Heart left ventricle (tissue), 16 donors: ENCODE results near the gene SRR. TPM values are rescaled to one million over a fixed set of nuclear protein-coding genes. Genes with fewer than 3 reads are reported as not detected.

ENCODE experiments used
- ATAC-seq, 4 donors: fragments of 200-7000 bp; cut with Tn5 transposase; one replicate each; pipeline ENCODE4 v1.9.1; 2020 to 2022; ENCODE audit warnings: moderate library complexity in 4 of 4, mild to moderate bottlenecking in 3 of 4, moderate number of reproducible peaks in 1 of 4
- DNase-seq, 5 donors: peaks; one replicate each; pipeline ENCODE4 v3.0.0-alpha.2; 2020
- H3K27ac ChIP-seq, 12 donors: fragments of 200-600 bp; sonication (generic) in 4 of 12; one replicate each; pipeline versions ENCODE4 v1.5.0 to v1.8.0; 2016 to 2022; ENCODE audit warnings: mild to moderate bottlenecking in 2 of 12
- H3K27me3 ChIP-seq, 9 donors: fragments of 200-600 bp; sonication (generic) in 2 of 9; one replicate each; pipeline versions ENCODE4 v1.5.1 to v1.8.0; 2016 to 2022; ENCODE audit warnings: mild to moderate bottlenecking in 3 of 9
- H3K36me3 ChIP-seq, 9 donors: fragments of 200-600 bp; sonication (generic) in 2 of 9; one replicate each; pipeline versions ENCODE4 v1.5.0 to v1.8.0; 2018 to 2022; ENCODE audit warnings: mild to moderate bottlenecking in 2 of 9
- H3K4me1 ChIP-seq, 12 donors: fragments of 200-600 bp; sonication (generic) in 4 of 12; one replicate each; pipeline versions ENCODE4 v1.5.0 to v1.8.0; 2016 to 2022; ENCODE audit warnings: mild to moderate bottlenecking in 3 of 12
- H3K4me3 ChIP-seq, 12 donors: fragments of 200-600 bp; sonication (generic) in 4 of 12; one replicate each; pipeline versions ENCODE4 v1.5.0 to v1.8.0; 2017 to 2022; ENCODE audit warnings: mild to moderate bottlenecking in 9 of 12, moderate library complexity in 4 of 12
- H3K9me3 ChIP-seq, 12 donors: fragments of 200-600 bp; sonication (generic) in 4 of 12; one replicate each; pipeline versions ENCODE4 v1.5.0 to v1.8.0; 2016 to 2022; ENCODE audit warnings: mild to moderate bottlenecking in 1 of 12
- CTCF ChIP-seq, 12 donors: fragments of 200-600 bp; sonication (generic) in 4 of 12; IDR thresholded peaks; one replicate each; pipeline versions ENCODE4 v1.5.0 to v1.8.0; 2018 to 2022; ENCODE audit warnings: antibody characterized with exemption in 12 of 12, mild to moderate bottlenecking in 5 of 12
- POLR2A ChIP-seq, 2 donors: fragments of 450-650 bp; IDR thresholded peaks; one replicate each; pipeline ENCODE4 v1.6.1; 2017; ENCODE audit warnings: antibody characterized with exemption in 2 of 2, mild to moderate bottlenecking in 2 of 2, moderate library complexity in 2 of 2
- WGBS, 4 donors: extraction: QIAGEN DNeasy Blood & Tissue Kit in 2 of 4; methylation state at CpG; one replicate each; pipeline versions ENCODE4 v1.1.5 to v1.1.7; 2013 to 2018; 5-methylcytosine and 5-hydroxymethylcytosine counted together
- intact Hi-C, 10 donors: fragments of 100-400 bp; cut with DNase I; formaldehyde crosslinking; loops; one replicate each; pipeline versions ENCODE4 v1.11.1 to v1.14.2; 2022
- polyA plus RNA-seq, 2 donors: library from polyadenylated mRNA; stranded (reverse); fragments of 200-250 nt; gene quantifications; one replicate each; pipeline ENCODE4 v1.2.3, GENCODE V29; 2013
- total RNA-seq, 9 donors: library from RNA; depleted of rRNA in 2 of 9; stranded (reverse); fragments of >200 nt in 2 of 9; fragmentation: NEBNext Ultra II Directional in 3 of 9; extraction: Animal tissue kit (Norgen Biotek cat#: 25700) in 3 of 9; gene quantifications; one replicate each; pipeline versions ENCODE4 v1.1.0 to v1.2.4, GENCODE V29; 2016 to 2023
- donor health status: ischemic (EF 13 %, LVEDD 7.1; RV severe dilation, severe dysfunction).
- donor health status: healthy with polysubstance abuse.
- donor health status: DM: no; HTN: yes; CAD: no.
- donor health status: DM: no; HTN: no; CAD: no.
- donor health status: ischemic (EF 25% LVEDD 6.9; RV normal size, moderate dysfunction).
- donor health status: ischemic (EF 25% LVEDD 5.7; RV mildly dilated, moderate dysfunction).
- donor health status: healthy.
- donor health status: DM: yes; HTN: yes; CAD: no.
- donor health status: ischemic (EF 35%, LVEDD 5.7; RV mildly dilated, moderate dysfunction).
- donor health status: nonischemic (EF 11% LVEDD 7.7; RV severe dilation, severe dysfunction).
- donor health status: DM: yes; HTN: yes; CAD: no.
- donor health status: PGD.
- donor health status: ischemic (EF 29% LVEDD 5.4; RV normal size, mild dysfunction).
- donor health status: nonischemic (EF 23%, LVEDD 6.1; RV moderate dilation, normal function).

Gene SRR
- total and polyA plus RNA-seq, 11 donors, result 2.9 to 19.7 (median 8.6) TPM

GRCh38 chr17:2335726-2336214 is 32.0 kb downstream of the SRR start:
- ATAC-seq, result no peak
- Histone ChIP-seq H3K9me3 (no peaks in the 10 kb centered on the region), H3K27me3 (no peaks in the 10 kb centered on the region), H3K36me3 (peaks cover 0 to 47% (median 43%) of the 10 kb centered on the region in 9 donors), H3K4me3 (peak overlapping the region; percentile 70 to 96 (median 88)), H3K4me1 (peaks cover 0 to 31% (median 17%) of the 10 kb centered on the region in 12 donors), H3K27ac (peak overlapping the region in 10 of 12 donors; percentile 68 to 95 (median 82))
- intact Hi-C loops, result no loop called here
- no peak for DNase-seq
- TF ChIP-seq CTCF (IDR thresholded peaks at IDR 0.05) (no peak), POLR2A (IDR thresholded peaks at IDR 0.05) (no peak)
- 2 to 4% (median 3%) methylated on average over 17 of the region's 17 CpGs for WGBS, 4 donors

- peaks cover 0 to 42% (median 39%) of the 10 kb centered on the region in 9 donors for H3K36me3 ChIP-seq
- intact Hi-C loops, result no loop called here
These were observed 32.6 kb downstream of the SRR start, which contains the start of gene TSR1 for GRCh38 chr17:2336215-2336851. TSR1 (minus strand) TSS chr17:2336457; CDS start chr17:2336427, 30 bp downstream.

GRCh38 chr17:2336852-2337543 is 33.2 kb downstream of the SRR start, which contains the start of gene SGSM2:
SGSM2 (plus strand) TSS chr17:2337501; CDS start chr17:2337689, 188 bp downstream.
- ATAC-seq (peak in 3 of 4 donors; percentile 67 to 76 (median 72)), DNase-seq (peak; percentile 73 to 85 (median 79))
- Histone ChIP-seq H3K27ac (peak within 1 kb of the TSS; percentile 6 to 95 (median 82)), H3K4me3 (peak within 1 kb of the TSS; percentile 70 to 96 (median 88)), H3K4me1 (peaks cover 0 to 31% (median 17%) of the 10 kb centered on the region in 12 donors), H3K27me3 (no peaks in the 10 kb centered on the region), H3K9me3 (no peaks in the 10 kb centered on the region), H3K36me3 (peaks cover 0 to 42% (median 33%) of the 10 kb centered on the region in 9 donors)
- 0 to 1% (median 1%) methylated on average over 6 to 77 of the region's 77 CpGs for WGBS, 4 donors
- TF ChIP-seq POLR2A (IDR thresholded peaks at IDR 0.05), result peak in 1 of 2 donors; percentile 14
- TF ChIP-seq CTCF (IDR thresholded peaks at IDR 0.05), result peak in 1 of 12 donors; percentile 4
- intact Hi-C loops, result no loop called here

More at GRCh38 chr17:2336215-2336851, 32.6 kb downstream of the SRR start, which contains the start of gene TSR1:
- TF ChIP-seq POLR2A (IDR thresholded peaks at IDR 0.05) (peak; percentile 39 to 88), CTCF (IDR thresholded peaks at IDR 0.05) (peak in 8 of 12 donors; percentile 14 to 57 (median 32))
- 0 to 1% (median 0%) methylated on average over 20 to 48 of the region's 48 CpGs for WGBS, 4 donors
- H3K27ac ChIP-seq, result peak within 1 kb of the TSS; percentile 6 to 95 (median 82)
- no peaks in the 10 kb centered on the region for H3K9me3 ChIP-seq
- H3K27me3 ChIP-seq, result no peaks in the 10 kb centered on the region
- DNase-seq (peak; percentile 92 to 95 (median 93)), ATAC-seq (peak; percentile 95 to 99 (median 96))
- peak within 1 kb of the TSS; percentile 70 to 96 (median 88) for H3K4me3 ChIP-seq
- peaks cover 0 to 31% (median 17%) of the 10 kb centered on the region in 12 donors for H3K4me1 ChIP-seq
